SK-N-DZ (cell line): ENCODE results near the gene ZNF654. TPM values are rescaled to one million over a fixed set of nuclear protein-coding genes. Genes with fewer than 3 reads are reported as not detected.
A peak's percentile ranks its signal among the peaks of the same experiment; 100 is the strongest.
"Not testable (repeated sequence)": the region's sequence is repeated elsewhere in the genome, so short reads cannot be mapped to it uniquely, and the experiment has no call there.

Source experiments
- DNase-seq: peaks from one replicate; pipeline ENCODE4 v3.0.0-alpha.2; 2015; ENCODE audit warnings: low spot score
- polyA plus RNA-seq, 2 experiments: library from polyadenylated mRNA; depleted of rRNA; stranded (reverse); fragments of >200 nt; gene quantifications; 2 replicates each; pipeline ENCODE4 v1.2.3, GENCODE V29; 2014

The ZNF654 gene
- 3.6 and 3.7 TPM in 2 replicates for polyA plus RNA-seq (2014; cell fraction: cytosol; rRNA removed)
- polyA plus RNA-seq (2014; cell fraction: nucleus; rRNA removed) = 6.4 and 6.7 TPM in 2 replicates

GRCh38 chr3:88058581-88059379 lies at the start of gene ZNF654, which contains the start of gene CGGBP1:
TSS of gene ZNF654 (plus strand) at chr3:88059255. CDS start at chr3:88059320, 65 bp downstream.
TSS of gene CGGBP1 (minus strand) at chr3:88059005. CDS start at chr3:88055976, 3,029 bp downstream.
- peak; percentile 99 for DNase-seq

GRCh38 chr3:88010810-88011209 lies 48.2 kb upstream of the ZNF654 start:
- no peak for DNase-seq

GRCh38 chr3:88013592-88013991 lies 45.5 kb upstream of the ZNF654 start:
- no peak for DNase-seq

- DNase-seq = not testable (repeated sequence)
Observed at GRCh38 chr3:88015656-88016055, 43.4 kb upstream of the ZNF654 start.

GRCh38 chr3:88019024-88019423 lies 40.0 kb upstream of the ZNF654 start:
- no peak for DNase-seq

- no peak for DNase-seq
Observed at GRCh38 chr3:88025001-88025552, 34.0 kb upstream of the ZNF654 start.

- DNase-seq = no peak
Observed at GRCh38 chr3:88028876-88029275, 30.2 kb upstream of the ZNF654 start.

- DNase-seq = no peak
Observed at GRCh38 chr3:88030210-88030609, 28.8 kb upstream of the ZNF654 start.

GRCh38 chr3:88031642-88032077 lies 27.4 kb upstream of the ZNF654 start:
- no peak for DNase-seq

- DNase-seq = no peak
Observed at GRCh38 chr3:88032245-88032644, 26.8 kb upstream of the ZNF654 start.

- DNase-seq = no peak
Observed at GRCh38 chr3:88033079-88033478, 26.0 kb upstream of the ZNF654 start.

GRCh38 chr3:88033808-88034207 lies 25.2 kb upstream of the ZNF654 start:
- no peak for DNase-seq

- DNase-seq = no peak
Observed at GRCh38 chr3:88034491-88035275, 24.4 kb upstream of the ZNF654 start.

- DNase-seq = no peak
Observed at GRCh38 chr3:88036221-88036620, 22.8 kb upstream of the ZNF654 start.

- no peak for DNase-seq
Observed at GRCh38 chr3:88038566-88038965, 20.5 kb upstream of the ZNF654 start.

- DNase-seq = no peak
Observed at GRCh38 chr3:88040529-88040928, 18.5 kb upstream of the ZNF654 start.

GRCh38 chr3:88041005-88041404 lies 18.1 kb upstream of the ZNF654 start:
- DNase-seq = no peak

GRCh38 chr3:88044411-88044810 lies 14.6 kb upstream of the ZNF654 start:
- no peak for DNase-seq

- DNase-seq = no peak
Observed at GRCh38 chr3:88046766-88047165, 12.3 kb upstream of the ZNF654 start.

GRCh38 chr3:88057630-88058305 lies 1.3 kb upstream of the ZNF654 start:
- DNase-seq = peak; percentile 8

GRCh38 chr3:88058306-88058580 lies 812 bp upstream of the ZNF654 start:
- no peak for DNase-seq
